RWPE2 (cell line): ENCODE results near the gene ZNF521.

ENCODE experiments used
- ATAC-seq: fragments of 200-7000 bp; cut with Tn5 transposase; 3 replicates; pipeline ENCODE4 v1.9.1; 2021; ENCODE audit warnings: low read depth
- DNase-seq: peaks from one replicate; pipeline ENCODE4 v3.0.0-alpha.2; 2020; ENCODE audit warnings: low spot score
- H3K27ac ChIP-seq: fragments of 450-650 bp; 2 replicates; pipeline ENCODE4 v1.5.1; 2017; ENCODE audit warnings: mild to moderate bottlenecking; ENCODE audit not compliant: poor library complexity, severe bottlenecking
- H3K27me3 ChIP-seq: fragments of 250-450 bp; sonication (Bioruptor Pico); 2 replicates; pipeline ENCODE4 v1.5.1; 2021; ENCODE audit warnings: mild to moderate bottlenecking, moderate library complexity; ENCODE audit not compliant: insufficient read depth, poor library complexity, severe bottlenecking
- H3K36me3 ChIP-seq: fragments of 250-450 bp; sonication (Bioruptor Pico); 2 replicates; pipeline ENCODE4 v1.5.1; 2020; ENCODE audit warnings: low read depth, mild to moderate bottlenecking, moderate library complexity
- H3K4me1 ChIP-seq: fragments of 250-450 bp; sonication (Bioruptor Pico); 2 replicates; pipeline ENCODE4 v1.5.1; 2021; ENCODE audit warnings: mild to moderate bottlenecking, moderate library complexity; ENCODE audit not compliant: insufficient read depth, poor library complexity, severe bottlenecking
- H3K4me3 ChIP-seq: fragments of 250-450 bp; sonication (Bioruptor Pico); 2 replicates; pipeline ENCODE4 v1.5.1; 2021; ENCODE audit warnings: mild to moderate bottlenecking, moderate library complexity; ENCODE audit not compliant: severe bottlenecking
- H3K9me3 ChIP-seq: fragments of 250-450 bp; sonication (Bioruptor Pico); 2 replicates; pipeline ENCODE4 v1.5.1; 2021; ENCODE audit warnings: mild to moderate bottlenecking, moderate library complexity; ENCODE audit not compliant: severe bottlenecking
- TF ChIP-seq, protein P1 (sequence below): fragments of 450-650 bp; IDR thresholded peaks from one replicate; pipeline ENCODE4 v1.5.1; 2017; ENCODE audit warnings: mild to moderate bottlenecking, moderate library complexity; ENCODE audit not compliant: poor library complexity, severe bottlenecking

Gene ZNF521

DNA sequence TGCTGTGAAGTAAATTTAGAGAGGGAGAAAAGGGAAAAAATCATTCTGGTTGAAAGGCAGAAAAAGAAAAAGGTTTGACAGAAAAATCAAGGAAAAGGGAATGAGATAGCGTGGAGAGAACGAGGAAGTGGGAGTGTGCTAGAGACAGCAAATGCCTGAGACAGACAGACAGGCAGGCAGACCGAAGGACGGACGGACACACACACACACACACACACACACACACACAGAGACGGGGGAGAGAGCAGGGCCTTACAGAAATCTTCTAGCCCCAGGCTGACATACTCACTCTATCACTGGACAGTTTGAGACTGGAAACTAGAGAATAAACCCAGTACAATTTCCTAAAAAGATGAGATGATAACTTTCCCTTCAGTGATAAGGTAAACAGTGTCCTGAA is 238.4 kb downstream of the ZNF521 start:
- no peaks in the 10 kb centered on the region for H3K36me3 ChIP-seq
- no peaks in the 10 kb centered on the region for H3K9me3 ChIP-seq
- DNase-seq = no peak
- H3K27ac ChIP-seq = no peak overlapping the region
- no peak for ATAC-seq
- H3K4me3 ChIP-seq = no peak overlapping the region
- no peaks in the 10 kb centered on the region for H3K4me1 ChIP-seq
- H3K27me3 ChIP-seq = peaks cover 3% of the 10 kb centered on the region
- TF ChIP-seq, protein P1, sequence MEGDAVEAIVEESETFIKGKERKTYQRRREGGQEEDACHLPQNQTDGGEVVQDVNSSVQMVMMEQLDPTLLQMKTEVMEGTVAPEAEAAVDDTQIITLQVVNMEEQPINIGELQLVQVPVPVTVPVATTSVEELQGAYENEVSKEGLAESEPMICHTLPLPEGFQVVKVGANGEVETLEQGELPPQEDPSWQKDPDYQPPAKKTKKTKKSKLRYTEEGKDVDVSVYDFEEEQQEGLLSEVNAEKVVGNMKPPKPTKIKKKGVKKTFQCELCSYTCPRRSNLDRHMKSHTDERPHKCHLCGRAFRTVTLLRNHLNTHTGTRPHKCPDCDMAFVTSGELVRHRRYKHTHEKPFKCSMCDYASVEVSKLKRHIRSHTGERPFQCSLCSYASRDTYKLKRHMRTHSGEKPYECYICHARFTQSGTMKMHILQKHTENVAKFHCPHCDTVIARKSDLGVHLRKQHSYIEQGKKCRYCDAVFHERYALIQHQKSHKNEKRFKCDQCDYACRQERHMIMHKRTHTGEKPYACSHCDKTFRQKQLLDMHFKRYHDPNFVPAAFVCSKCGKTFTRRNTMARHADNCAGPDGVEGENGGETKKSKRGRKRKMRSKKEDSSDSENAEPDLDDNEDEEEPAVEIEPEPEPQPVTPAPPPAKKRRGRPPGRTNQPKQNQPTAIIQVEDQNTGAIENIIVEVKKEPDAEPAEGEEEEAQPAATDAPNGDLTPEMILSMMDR = no peak

DNA sequence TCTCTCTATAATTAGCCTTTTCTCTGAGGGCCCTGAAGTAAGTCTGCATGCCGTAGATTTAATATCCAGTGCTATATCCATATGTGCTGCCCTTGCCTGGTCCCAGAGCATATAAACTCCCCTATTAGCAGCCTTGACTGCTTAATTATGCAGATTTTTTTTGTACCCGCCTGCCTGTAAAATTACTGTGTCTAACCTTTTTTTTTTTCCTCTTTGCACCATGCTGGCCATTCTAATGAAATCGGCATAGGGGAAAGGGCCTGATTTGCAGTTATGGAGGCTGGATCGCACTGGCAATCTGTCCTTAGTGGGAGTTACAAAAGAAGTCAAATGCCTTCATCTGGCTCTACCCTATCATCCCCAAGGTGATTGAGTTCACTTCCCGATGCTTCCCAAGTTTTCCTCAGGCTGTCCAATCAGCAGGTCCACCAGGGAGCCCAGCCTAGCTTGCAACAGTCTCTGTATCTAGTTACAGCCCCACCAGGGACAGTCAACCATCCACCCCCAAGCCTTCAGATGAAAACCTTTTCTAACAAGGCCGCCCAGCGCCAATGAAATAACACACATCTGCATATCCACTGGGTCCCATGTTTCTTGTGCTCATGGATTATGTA is 239.0 kb downstream of the ZNF521 start:
- ATAC-seq (no peak), DNase-seq (no peak)
- Histone ChIP-seq H3K9me3 (no peaks in the 10 kb centered on the region), H3K36me3 (no peaks in the 10 kb centered on the region), H3K27ac (no peak overlapping the region), H3K27me3 (peaks cover 3% of the 10 kb centered on the region), H3K4me3 (no peak overlapping the region), H3K4me1 (no peaks in the 10 kb centered on the region)
- TF ChIP-seq, protein P1 = no peak

DNA sequence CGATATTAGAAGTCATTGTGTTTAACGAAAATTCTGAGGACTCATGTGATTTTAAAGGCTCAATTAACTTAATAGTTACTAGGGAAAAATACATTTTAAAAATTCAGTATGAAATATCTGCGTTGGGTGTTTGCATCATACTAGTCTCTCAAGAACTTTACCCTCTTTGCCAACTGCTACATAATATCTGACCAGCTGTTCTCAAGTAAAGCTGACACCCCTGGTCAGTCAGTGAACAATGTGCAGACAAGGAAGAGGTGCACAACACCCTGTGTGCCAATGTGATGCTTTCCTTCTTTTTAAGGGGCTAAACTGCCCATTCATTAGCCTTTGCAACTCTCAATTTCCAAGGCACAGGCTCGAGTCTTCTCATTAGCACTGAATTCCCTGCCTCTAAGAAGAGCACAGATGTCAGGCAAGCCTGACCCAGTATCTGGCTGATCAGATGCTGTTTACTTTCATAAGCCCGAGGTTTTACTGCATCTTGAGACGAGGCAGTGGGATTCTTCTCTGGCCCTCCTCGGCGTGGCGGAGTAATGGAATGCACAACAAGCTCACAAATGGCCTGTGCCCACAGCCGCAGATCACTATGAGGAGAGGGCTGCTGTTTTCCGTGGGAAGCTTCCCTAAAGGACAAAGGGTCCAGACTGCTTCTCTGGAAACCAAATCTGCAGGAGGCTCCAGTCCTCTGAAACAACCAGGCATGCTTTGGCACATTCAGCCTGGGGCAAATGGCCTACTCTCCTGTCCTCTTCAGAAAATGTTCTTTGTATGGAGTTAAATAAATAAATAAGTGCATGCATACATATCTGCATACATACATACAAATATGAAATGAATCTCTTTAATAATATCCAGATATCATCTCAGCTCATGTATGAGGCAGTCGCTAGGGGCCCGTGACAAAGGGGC is 240.3 kb downstream of the ZNF521 start:
- no peak for DNase-seq
- Histone ChIP-seq H3K4me3 (no peak overlapping the region), H3K4me1 (no peaks in the 10 kb centered on the region), H3K27ac (no peak overlapping the region), H3K36me3 (no peaks in the 10 kb centered on the region), H3K27me3 (peaks cover 3% of the 10 kb centered on the region), H3K9me3 (no peaks in the 10 kb centered on the region)
- TF ChIP-seq, protein P1 = no peak
- no peak for ATAC-seq

DNA sequence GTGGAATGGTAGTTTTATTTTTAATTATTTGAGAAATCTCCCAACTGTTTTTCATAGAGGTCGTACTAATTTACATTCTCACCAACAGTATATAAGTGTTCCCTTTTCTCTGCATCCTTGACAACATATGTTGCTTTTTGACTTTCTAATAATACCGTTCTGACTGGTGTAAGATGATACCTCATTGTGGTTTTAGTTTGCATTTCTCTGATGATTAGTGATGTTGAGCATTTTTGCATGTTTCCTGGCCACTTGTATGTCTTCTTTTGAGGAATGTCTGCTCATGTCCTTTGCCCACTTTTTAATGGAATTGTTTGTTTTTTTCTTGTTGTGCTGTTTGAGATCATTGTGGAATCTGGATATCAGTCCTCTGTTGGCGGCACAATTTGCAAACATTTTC is 242.5 kb downstream of the ZNF521 start:
- H3K27ac ChIP-seq = no peak overlapping the region
- TF ChIP-seq, protein P1 = no peak
- DNase-seq = no peak
- H3K4me3 ChIP-seq = no peak overlapping the region
- no peak for ATAC-seq
- no peaks in the 10 kb centered on the region for H3K27me3 ChIP-seq
- H3K4me1 ChIP-seq = no peaks in the 10 kb centered on the region
- no peaks in the 10 kb centered on the region for H3K36me3 ChIP-seq
- H3K9me3 ChIP-seq = no peaks in the 10 kb centered on the region
